Right atrium auricular region (tissue), 2 donors: Measurements from ENCODE around the gene SHLD1. TPM values are rescaled to one million over a fixed set of nuclear protein-coding genes. Genes with fewer than 3 reads are reported as not detected.
"Not testable (repeated sequence)": the region's sequence is repeated elsewhere in the genome, so short reads cannot be mapped to it uniquely, and the experiment has no call there.

Experiments used
- DNase-seq: peaks from one replicate; pipeline ENCODE4 v3.0.0-alpha.2; 2019; ENCODE audit warnings: low spot score
- H3K27ac ChIP-seq, 2 donors: fragments of 200-600 bp; sonication (generic); 1 replicate in 1 of 2; 2 replicates in 1 of 2; pipeline ENCODE4 v1.5.1; 2016 to 2019
- H3K27me3 ChIP-seq, 2 donors: fragments of 200-600 bp; sonication (generic); one replicate each; pipeline versions ENCODE4 v1.5.1 to v1.6.0; 2017 to 2019
- H3K36me3 ChIP-seq: fragments of 200-600 bp; sonication (generic); one replicate; pipeline ENCODE4 v1.5.1; 2016
- H3K4me1 ChIP-seq, 2 donors: fragments of 200-600 bp; sonication (generic); one replicate each; pipeline versions ENCODE4 v1.5.1 to v1.6.0; 2017 to 2019
- H3K4me3 ChIP-seq, 2 donors: fragments of 200-600 bp; sonication (generic); 1 replicate in 1 of 2; 2 replicates in 1 of 2; pipeline ENCODE4 v1.5.1; 2017 to 2019; ENCODE audit warnings: mild to moderate bottlenecking in 1 of 2, moderate library complexity in 1 of 2
- H3K9me3 ChIP-seq, 2 donors: fragments of 200-600 bp; sonication (generic); one replicate each; pipeline ENCODE4 v1.5.1; 2019
- total RNA-seq, 2 donors: library from RNA; depleted of rRNA; stranded (reverse); fragments of >200 nt; gene quantifications; one replicate each; pipeline ENCODE4 v1.1.0, GENCODE V29; 2016
- TF ChIP-seq, protein P1 (sequence below), 2 donors: fragments of 200-600 bp; sonication (generic); IDR thresholded peaks; one replicate each; pipeline ENCODE4 v1.5.1; 2019; ENCODE audit warnings: antibody characterized with exemption in 2 of 2

Gene SHLD1
- total RNA-seq, 2 donors from 2014 or later, result 4.7 to 9.6 TPM

DNA sequence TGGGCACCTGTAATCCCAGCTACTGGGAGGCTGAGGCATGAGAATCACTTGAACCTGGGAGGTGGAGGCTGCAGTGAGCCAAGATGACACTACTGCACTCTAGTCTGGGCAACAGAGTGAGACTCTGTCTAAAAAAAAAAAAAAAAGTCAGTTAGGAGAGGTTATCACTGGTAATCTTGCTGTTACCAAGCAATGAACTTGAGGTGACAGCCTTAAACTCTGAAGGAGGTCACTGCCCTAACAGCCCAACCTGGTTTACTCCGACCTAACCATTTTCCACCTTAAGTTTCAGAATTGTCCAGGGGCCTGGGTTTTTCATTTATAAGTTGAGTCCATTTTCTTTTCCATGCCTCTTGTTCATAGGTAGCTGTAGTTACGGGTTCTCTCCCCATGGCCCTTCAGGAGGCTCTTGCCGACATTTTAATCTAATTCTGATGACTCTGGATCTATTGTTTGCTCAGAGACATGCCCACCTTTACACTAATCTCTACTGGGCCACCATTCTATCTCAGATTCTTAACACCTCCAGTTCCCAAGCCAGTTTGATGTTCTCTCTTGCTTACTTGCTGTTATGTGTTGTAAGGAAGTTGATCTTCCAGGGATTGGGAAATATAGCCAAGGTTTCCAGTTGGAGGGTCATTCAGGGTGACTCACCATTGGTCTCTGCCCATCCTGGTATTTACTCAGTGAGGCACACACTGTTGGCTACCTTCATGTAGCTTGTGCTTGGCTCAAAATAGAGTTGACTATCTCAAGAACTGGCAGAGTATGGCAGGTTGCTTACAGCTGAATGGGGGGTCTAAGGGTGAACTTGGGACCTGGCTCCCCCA, 29.1 kb downstream of the SHLD1 start:
- Histone ChIP-seq H3K36me3 (peaks cover 5% of the 10 kb centered on the region), H3K4me1 (peaks cover 0 to 19% of the 10 kb centered on the region in 2 donors), H3K27ac (peak overlapping the region; percentile 16 to 41), H3K9me3 (no peaks in the 10 kb centered on the region), H3K4me3 (no peak overlapping the region), H3K27me3 (no peaks in the 10 kb centered on the region)
- peak; percentile 66 for DNase-seq
- TF ChIP-seq, protein P1, sequence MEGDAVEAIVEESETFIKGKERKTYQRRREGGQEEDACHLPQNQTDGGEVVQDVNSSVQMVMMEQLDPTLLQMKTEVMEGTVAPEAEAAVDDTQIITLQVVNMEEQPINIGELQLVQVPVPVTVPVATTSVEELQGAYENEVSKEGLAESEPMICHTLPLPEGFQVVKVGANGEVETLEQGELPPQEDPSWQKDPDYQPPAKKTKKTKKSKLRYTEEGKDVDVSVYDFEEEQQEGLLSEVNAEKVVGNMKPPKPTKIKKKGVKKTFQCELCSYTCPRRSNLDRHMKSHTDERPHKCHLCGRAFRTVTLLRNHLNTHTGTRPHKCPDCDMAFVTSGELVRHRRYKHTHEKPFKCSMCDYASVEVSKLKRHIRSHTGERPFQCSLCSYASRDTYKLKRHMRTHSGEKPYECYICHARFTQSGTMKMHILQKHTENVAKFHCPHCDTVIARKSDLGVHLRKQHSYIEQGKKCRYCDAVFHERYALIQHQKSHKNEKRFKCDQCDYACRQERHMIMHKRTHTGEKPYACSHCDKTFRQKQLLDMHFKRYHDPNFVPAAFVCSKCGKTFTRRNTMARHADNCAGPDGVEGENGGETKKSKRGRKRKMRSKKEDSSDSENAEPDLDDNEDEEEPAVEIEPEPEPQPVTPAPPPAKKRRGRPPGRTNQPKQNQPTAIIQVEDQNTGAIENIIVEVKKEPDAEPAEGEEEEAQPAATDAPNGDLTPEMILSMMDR (IDR thresholded peaks at IDR 0.05), result no peak

DNA sequence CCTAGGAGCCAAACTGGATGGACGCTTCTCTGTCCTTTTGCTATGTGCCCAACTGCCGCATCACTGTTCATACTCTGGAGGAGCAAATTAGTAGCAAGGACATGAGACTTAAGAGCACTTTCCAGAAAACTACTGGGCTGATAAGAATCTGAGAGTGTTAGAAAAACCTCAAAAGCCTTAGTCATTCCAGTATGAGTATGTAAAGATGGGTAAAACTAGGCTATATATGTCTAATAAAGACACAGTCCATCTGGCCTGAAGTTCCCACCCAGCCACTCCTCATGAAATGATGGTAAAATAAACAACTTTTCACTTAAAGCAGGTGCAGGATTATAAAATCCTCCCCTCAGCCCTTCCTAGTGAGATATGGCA, 30.6 kb downstream of the SHLD1 start:
- TF ChIP-seq, protein P1 (IDR thresholded peaks at IDR 0.05), result no peak

DNA sequence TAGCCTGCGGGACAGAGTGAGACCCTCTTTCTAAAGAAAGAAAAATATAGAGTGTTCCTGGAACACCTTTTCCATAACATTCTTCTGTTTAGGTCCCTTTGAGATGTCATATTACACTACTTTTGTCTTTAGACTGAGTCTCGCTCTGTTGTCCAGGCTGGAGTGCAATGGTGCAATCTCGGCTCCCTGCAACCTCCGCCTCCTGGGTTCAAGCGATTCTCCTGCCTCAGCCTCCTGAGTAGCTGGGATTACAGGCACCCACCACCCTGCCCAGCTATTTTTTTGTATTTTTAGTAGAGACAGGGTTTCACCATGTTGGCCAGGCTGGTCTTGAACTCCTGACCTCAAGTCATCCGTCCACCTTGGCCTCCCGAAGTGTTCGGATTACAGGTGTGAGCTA, 31.2 kb downstream of the SHLD1 start:
- not testable (repeated sequence) for H3K27me3 ChIP-seq, H3K36me3 ChIP-seq, H3K9me3 ChIP-seq, DNase-seq, H3K4me3 ChIP-seq
- Histone ChIP-seq H3K27ac (peak overlapping the region; percentile 5 to 54), H3K4me1 (peaks cover 0 to 19% of the 10 kb centered on the region in 2 donors)

More for the DNA sequence above, 30.6 kb downstream of the SHLD1 start:
- no peaks in the 10 kb centered on the region for H3K27me3 ChIP-seq
- H3K4me3 ChIP-seq, result no peak overlapping the region
- no peaks in the 10 kb centered on the region for H3K9me3 ChIP-seq
- H3K4me1 ChIP-seq, result peaks cover 0 to 19% of the 10 kb centered on the region in 2 donors
- DNase-seq, result no peak
- peak overlapping the region; percentile 5 to 54 for H3K27ac ChIP-seq
- peaks cover 9% of the 10 kb centered on the region for H3K36me3 ChIP-seq

DNA sequence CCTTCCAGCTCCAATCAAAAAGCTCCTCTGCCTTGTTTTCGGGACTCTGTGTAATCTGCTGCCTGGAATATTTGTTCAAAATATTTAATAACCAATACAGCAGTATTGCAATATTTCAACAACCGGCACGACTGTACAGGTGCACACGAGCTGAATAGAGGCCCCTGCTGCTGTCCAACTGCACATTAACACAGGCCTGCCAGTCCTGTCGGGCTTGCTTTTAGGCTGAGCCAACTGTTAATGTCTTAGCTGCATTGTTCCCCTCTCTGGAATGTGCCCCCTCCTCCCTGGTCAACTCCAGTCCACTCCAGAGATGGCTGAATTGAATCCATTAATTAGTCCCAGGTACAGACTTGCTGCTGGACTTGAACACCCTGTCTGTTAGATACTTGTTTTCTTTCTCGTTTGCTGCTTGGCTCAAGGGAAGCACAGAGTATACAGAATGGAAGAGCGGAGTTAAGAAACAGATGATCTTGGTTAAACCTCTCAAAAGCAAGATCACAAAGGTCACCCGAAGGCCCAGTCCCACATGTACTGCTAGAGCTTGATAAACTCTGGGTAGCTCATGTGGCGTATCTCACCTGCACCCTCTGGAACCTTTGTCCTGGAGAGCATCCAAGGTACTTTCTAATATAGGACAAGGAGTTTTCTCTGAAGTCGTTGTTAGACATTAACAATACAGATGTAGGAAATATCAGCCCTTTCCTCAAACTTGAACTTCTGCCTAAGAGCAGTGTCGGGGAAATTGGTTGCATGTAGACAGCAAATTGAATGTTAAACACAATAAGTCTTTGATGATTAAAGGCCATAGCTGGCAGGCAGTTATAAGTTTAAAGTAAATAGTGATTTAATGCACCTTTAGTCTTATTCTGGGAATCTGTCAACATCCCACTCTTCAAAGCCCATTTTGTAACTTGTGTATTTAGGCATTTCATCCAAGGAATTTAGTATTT, 31.9 kb downstream of the SHLD1 start:
- Histone ChIP-seq H3K36me3 (peaks cover 9% of the 10 kb centered on the region), H3K4me3 (no peak overlapping the region), H3K27me3 (no peaks in the 10 kb centered on the region), H3K4me1 (peaks cover 0 to 26% of the 10 kb centered on the region in 2 donors), H3K27ac (peak overlapping the region; percentile 5 to 54), H3K9me3 (no peaks in the 10 kb centered on the region)
- no peak for DNase-seq
- TF ChIP-seq, protein P1 (IDR thresholded peaks at IDR 0.05), result no peak

DNA sequence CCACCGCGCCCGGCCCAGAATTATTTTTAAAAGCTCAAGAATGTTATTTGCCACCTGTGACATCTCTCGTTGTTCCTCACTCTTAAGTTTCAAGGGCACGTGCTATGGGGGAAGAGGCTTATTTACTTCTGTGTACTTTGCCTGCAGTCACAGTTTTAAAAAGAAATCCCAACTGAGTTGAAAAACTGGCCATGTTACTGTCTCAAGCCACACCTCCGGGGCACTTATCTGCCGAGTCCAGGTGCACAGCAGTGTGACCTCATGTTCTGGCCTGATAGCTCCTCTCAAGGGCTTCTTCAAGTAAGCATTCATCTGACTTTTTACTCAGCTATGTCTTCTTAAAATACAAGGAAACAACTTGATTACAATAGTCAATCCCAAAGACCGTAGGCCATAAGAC, 34.5 kb downstream of the SHLD1 start:
- TF ChIP-seq, protein P1 (IDR thresholded peaks at IDR 0.05), result no peak
- peak overlapping the region in 1 of 2 donors; percentile 24 for H3K27ac ChIP-seq

DNA sequence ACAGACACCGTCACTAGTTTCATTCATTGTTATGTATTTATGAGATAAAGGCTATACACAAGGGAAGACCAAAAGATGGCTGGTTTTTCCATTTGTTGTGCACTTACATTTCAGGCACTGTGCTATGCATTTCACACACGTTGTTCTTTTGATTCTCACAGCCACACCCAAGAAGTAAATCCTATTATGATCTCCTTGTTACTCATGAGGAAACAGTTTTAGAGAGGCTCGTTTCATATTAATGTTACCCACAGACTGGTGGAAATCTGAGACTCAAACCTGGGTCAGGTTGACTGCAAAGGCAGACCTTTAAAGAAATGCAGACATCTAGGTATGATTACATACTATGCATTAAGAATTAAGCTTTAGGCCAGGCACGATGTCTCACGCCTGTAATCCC, 34.9 kb downstream of the SHLD1 start:
- peaks cover 4% of the 10 kb centered on the region for H3K36me3 ChIP-seq
- TF ChIP-seq, protein P1 (IDR thresholded peaks at IDR 0.05), result no peak
- H3K27me3 ChIP-seq, result no peaks in the 10 kb centered on the region
- H3K27ac ChIP-seq, result peak overlapping the region in 1 of 2 donors; percentile 24
- no peak for DNase-seq
- H3K4me1 ChIP-seq, result peaks cover 0 to 31% of the 10 kb centered on the region in 2 donors
- no peak overlapping the region for H3K4me3 ChIP-seq
- H3K9me3 ChIP-seq, result no peaks in the 10 kb centered on the region

More for the DNA sequence above, 34.5 kb downstream of the SHLD1 start:
- Histone ChIP-seq H3K27me3 (no peaks in the 10 kb centered on the region), H3K9me3 (no peaks in the 10 kb centered on the region), H3K4me1 (peaks cover 0 to 31% of the 10 kb centered on the region in 2 donors), H3K4me3 (no peak overlapping the region), H3K36me3 (peaks cover 4% of the 10 kb centered on the region)
- DNase-seq, result no peak
